Activated CD4-positive, alpha-beta T cell treated with anti-CD3 and anti-CD28 coated beads for 1 hour (primary cell): ENCODE measurements around the gene ENPP6.
A peak's percentile ranks its signal among the peaks of the same experiment; 100 is the strongest.

Experiments
- DNase-seq: peaks from one replicate; pipeline ENCODE4 v3.0.0-alpha.2; 2020

Gene ENPP6

DNA sequence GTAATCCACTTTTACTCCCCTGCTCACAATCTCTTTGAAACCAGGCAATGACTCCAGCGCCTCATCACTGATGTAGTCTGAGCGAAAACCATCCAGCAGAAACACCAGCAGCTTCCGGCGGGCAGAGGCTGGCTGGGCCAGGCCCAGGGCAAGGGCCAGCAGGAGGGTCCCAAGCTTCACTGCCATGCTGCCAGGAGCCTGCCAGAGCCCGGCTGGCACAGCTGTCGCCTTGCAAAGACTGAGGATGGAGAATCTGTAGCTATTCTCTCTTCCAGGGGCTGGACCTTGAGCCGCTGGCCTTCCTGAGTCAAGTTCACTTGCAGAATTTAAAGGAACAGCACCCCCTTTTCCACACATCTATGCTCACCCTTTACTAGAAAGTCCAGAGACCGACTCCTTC, at the start of gene ENPP6:
Gene ENPP6, minus strand, starts transcription at position 240 of the 400 bp plus-strand sequence. Its CDS starts 54 bp downstream, at position 186.
- DNase-seq, result no peak

DNA sequence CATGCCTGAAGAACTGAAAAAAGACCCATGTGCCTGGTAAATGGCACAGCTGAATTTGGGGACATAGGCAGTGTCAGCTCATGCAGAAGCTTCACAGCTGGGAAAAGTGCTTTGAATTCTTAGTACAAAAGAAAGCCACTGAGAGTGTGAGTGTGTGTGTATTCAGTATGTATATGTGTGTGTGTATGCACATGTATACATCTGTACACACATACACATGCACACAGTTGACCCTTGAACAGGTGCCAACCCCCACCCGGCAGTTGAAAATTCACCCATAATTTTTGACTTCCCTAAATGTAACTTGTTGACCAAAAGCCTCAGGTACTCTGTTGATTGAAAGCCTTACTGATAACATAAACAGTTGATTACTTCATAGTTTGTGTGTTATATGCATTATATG, 49.5 kb upstream of the ENPP6 start:
- no peak for DNase-seq

DNA sequence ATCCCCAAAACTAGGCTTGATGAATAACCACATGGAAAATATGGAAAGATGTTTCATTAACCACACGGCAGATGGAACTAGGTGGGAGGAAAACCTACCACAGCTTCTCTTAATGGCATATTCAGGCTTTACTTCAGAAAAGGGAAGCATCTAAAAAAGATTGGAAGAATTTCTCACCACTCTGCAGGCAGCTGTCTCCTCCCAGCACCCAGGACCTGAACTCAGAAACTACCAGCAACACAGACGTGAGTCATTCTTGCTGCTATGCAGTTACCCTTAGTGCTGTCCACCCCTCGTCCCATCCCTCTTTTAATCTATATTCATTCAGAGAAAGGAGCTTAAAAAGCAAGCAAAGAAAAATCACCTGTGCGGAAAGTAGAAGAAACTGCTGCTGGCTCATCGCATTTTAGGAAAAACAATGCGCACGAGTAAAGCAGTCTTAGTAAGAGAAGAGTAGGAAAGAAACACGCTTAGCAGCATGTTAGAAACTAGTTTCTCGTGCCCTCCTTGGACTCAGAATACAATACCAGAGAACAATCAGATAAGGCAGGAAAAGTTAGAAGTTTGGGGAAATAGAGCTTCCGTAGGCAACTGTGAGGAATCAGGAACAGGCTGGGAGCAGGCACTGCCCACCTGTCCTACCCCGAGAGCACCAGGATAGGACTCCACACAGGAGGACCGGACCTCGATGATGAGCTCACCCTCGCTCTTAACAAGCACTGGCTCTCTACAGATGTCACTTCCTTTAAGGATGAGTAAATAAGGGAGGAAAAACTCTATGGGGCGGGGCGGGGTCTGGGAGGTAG, 48.1 kb upstream of the ENPP6 start:
- no peak for DNase-seq

DNA sequence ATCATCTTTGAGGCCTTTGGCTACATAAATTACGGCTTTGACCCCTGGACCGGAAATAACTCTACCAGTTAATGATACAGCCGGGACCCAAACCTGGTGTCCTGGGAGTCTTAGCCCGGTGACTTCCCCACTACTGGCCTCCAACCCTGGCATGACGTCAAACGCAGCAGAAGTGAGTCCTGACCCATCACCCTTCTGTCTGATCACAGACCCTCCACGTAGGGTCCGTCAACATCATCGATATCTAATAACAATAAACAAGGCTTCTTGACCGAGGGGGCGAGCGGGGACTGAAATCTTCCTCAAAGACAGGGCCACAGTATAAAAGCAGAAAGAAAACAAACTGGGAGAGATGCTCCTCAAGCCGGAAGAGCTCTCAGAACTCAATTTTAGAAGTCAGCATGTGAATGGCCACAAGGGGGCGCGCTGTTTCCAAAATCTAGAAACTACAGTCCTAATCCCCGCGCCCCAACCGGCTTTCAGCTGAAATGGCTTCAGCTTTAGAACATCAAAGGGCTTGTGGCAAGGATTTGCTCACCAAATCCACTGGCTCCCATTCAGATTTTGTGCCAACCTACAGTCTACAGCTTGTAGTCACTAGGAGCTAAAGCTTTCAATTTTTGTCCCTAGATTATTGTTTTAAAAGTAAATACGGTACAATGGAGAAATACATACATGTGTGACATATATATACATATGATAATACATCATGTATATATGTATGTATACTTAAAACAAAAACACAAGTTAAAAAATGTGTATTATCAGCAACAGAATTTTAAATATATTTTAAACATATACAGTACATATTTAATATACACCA, 46.4 kb upstream of the ENPP6 start:
- peak; percentile 88 for DNase-seq

DNA sequence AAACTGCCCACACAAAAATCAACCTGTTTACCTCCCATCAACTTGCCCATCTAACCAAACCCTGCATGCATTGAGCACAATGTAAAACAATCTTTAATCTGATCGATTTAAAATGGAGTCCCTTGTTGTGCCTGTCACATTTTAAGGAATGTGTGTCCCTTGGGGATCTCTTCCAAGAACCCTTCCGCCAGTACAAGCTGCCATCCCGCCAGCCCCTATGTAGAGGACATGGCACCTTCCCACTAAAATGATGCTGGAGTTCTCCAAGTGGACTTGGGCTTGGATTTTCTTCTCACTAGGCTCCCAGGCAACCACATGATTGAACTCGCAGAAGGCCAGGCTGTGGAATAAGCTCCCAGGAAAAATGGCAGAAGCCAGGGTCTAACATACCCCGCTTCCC, 45.8 kb upstream of the ENPP6 start:
- no peak for DNase-seq

DNA sequence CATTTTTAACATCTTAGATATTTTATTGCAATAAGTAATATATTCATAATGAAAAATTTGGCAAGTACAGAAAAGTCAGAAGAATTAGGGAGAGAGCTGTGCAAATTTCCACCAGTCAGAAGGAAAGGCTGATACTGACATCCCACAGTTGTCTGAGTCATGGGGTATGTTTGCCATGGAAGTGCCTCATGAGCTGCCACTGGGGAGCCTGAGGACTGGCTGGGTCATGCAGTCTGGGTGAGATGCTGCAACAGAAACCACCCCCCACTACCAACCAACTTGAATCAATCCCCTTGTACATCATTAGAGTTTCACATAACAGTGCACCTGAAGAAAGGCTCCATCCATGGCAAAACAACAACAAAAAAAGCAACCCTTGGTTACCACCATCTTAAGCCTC, 45.2 kb upstream of the ENPP6 start:
- no peak for DNase-seq

DNA sequence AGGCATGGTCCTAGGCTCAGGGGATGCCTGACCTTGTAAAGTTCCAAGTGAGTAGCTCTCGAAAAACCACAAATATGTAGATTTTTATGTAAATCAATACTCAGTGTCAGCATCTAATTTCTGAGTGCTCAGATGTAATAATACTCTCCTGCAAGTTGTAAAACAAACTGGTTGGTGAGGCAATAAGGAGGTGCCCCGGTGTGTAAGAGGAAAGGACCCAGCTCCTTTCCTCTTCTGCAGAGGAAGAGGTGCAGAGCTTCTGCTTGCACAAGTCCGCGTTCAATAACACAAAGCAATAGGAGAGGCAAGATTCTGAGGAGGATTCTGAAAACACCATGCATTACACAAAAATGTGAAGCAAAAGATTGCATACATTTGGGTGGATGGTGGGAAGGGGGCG, 43.6 kb upstream of the ENPP6 start:
- no peak for DNase-seq

DNA sequence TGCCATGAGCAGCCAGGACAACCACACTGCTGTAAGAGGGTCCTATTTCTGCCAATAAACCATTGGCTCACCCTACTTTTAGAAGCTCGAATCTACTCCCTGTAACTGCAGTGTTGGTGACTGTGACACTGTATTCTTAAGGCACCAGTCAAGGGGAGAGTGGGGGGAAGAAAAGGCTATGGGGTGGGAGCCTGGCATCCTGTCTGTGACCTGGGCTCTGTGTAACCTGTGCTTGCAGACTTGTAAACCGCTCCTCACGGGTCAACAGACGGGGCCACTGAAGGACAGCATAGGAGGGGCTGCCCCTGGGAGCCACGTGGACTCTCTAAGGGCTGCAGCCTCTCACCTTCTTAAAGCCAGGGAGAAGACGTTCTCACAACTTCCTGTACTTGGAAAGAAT, 42.2 kb upstream of the ENPP6 start:
- DNase-seq, result no peak

DNA sequence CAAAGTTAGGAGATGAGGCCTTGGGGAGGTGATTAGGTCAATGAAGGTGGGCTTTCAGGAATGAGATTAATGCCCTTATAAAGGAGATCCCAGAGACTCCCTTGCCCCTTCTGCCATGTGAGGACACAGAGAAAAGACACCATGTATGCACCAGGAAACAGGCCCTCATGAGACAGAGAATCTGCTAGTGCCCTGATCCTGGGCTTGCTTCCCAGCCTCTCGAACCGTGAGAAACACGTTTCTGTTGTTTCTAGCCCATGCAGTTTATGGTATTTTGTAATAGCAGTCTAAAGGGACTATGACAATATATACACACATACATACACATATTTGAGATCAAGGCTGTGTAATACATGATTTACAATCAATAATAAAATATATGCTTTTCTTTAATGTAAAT, 41.4 kb upstream of the ENPP6 start:
- no peak for DNase-seq

DNA sequence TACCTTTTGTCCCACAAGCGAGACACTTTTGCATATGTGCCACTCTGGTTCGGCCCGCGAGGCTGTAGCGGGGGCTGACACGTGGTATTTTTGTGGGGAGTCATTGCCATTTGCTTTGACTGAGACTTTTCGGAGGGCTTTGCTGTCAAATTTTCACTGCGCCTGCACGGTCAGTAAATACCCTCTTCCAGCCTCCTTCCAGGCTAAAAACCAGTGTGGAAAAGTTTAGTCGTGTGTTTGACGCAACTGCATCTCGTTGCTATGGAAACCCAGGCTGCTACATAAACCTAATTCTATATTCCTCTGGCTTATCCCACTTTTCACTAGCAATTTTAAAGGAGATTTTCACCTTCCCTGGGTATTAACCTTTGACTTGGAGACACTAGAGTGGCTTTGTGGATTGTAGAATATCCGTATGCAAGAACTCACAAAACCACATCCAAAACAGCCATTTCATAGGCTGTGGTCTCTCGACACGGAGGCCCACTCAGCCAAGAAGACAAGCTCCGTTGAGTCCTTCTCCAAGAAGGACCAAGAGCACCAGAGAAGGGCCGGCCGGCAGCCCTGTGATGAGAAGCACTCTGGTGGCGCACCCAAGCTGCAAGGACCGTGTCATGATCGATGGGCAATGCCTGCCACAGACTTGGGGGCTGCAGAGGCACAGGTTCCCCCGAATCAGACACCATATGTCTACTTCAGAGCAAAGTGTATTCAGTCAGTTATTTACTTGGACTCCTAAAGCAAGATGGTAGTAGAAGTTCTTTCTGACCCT, 38.4 kb upstream of the ENPP6 start:
- DNase-seq, result no peak

DNA sequence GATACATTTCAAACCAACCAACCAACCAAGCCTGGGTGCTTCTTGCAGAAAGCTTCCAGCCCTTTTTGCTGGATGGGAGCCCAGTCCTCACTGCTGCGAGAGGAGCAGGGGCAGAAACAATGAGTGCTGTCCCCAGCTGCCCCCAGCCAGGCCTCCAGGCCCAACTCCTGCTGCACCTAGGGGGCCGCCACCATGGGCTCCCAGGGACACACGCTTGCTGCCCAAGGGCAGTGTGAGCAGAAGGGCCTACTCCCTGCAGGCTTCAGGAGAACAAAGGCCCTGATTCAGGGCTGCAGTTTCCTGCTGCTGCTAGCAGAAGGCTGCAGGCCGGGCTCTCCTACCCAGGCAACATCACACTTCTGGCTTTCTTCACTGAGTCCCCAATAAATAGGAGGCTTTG, 37.7 kb upstream of the ENPP6 start:
- DNase-seq, result no peak

DNA sequence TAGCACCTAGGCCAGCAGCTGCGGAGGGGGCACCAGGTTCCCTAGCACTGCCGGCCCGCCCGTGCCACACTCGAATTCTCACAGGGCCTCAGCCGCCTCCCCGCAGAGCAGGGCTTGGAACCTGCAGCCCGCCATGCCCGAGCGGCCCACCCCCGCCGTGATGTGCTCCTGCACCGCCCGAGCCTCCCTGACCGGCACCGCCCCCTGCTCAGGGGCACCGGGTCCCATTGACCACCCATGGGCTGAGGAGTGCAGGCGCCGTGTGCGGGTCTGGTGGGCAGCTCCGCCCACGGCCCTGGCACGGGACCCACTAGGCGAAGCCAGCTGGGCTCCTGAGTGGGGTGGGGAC, 35.4 kb upstream of the ENPP6 start:
- no peak for DNase-seq

DNA sequence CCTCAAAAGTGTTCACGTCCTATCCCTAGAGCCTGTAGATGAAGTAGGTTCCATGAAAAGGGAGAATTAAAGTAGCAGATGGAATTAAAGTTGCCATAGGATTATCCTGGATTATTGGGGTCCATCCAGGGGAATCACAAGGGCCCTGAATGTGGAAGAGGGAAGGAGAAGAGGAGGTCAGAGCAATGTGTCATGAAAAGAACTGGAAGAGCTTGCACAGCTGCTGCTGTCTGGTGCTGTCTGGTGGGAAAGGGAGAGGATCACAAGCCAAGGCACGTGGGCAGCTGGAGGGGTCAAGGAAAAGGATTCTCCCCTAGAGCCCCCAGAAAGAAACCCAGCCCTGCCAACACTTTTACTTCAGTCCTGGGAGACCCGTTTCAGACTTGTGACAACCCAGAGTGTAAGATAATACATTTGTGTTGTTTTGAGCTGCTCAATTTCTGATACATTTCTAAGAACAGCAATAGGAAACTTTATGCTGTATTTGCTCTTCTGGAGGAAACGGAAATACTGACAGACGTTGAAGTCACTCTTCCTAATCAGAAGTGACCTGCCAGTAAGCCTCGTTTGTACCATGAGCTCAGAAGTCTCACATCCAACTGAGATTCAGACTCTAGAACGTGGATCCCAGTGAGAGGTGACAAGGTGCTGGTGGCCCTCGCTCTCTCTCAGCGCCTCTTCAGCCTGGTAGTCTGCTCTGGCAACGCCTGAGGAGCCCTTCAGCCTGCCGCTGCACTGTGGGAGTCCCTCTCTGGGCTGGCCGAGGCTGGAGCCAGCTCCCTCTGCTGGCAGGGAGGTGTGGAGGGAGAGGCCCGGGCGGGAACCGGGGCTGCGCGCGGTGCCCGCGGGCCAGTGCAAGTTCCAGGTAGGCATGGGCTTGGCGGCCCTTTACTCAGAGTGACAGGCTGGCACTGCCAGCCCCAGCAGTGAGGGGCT, 34.7 kb upstream of the ENPP6 start:
- DNase-seq, result no peak

DNA sequence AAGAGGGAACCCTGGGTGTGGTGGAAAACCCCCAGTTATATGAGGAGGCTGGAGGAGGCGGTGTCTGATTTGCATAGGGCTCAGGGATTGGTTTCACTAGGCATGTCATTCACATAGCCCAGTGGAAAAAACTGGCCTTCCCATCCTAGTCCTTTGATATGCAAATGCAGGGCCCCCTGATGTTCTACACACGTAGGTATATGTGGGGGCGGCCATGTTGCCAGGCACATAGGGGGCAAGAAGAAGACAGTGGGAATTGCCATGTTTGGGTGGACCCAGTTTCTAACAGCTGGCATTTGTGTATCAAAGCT, 34.0 kb upstream of the ENPP6 start:
- no peak for DNase-seq

DNA sequence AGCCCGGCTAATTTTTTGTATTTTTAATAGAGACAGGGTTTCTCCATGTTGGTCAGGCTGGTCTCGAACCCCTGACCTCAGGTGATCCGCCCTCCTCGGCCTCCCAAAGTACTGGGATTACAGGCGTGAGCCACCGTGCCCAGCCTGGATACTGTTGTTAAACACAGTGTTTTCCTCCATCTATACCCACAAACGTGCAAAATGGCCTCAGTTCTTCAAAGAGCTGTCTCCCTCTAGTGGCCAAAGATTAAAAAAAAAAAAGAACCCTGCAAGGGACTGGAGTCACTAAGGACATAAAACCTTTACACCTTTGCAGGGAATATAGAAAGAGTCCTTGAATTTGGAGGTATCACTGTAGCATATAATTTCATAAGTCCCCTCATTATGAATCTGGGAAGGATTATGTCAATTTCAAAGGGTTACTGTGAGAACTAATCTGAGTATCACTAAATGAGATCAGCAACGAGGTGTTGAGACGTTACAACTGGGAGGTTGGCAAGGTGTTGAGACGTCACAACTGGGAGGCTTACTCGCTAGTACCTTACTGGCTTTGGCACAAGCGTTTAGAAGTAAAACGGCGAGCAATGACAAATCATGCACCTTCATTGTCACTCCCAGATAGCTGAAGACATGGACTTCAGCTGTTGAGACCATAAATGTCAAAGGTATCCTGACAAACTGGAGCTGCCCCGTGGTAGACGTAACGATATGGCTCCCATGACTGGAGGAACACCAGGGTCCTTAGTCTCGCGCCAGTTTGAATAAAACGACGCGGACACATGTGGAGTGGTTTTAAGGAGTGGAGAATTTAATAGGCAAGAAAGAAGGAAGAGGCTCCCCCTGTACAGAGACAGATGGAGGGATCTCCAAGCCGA, 33.4 kb upstream of the ENPP6 start:
- DNase-seq, result no peak

DNA sequence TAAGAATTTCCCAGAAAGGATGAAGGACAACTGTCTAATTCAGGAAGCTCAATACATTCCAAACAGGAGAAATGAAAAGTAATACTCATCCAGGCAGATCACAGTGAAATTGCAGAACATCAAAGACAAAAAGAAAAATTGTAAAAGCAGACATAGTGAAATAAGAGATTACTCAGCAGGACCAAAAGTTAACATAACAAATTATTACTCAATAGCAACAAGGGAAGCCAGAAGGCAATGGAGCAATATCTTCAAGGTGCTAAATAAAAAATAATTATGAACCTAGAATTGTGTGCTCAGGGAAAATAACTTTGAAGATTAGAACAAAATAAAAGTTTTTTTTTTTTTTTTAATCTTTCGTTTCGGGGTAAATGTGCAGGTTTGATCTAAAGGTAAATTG, 30.5 kb upstream of the ENPP6 start:
- DNase-seq, result no peak

DNA sequence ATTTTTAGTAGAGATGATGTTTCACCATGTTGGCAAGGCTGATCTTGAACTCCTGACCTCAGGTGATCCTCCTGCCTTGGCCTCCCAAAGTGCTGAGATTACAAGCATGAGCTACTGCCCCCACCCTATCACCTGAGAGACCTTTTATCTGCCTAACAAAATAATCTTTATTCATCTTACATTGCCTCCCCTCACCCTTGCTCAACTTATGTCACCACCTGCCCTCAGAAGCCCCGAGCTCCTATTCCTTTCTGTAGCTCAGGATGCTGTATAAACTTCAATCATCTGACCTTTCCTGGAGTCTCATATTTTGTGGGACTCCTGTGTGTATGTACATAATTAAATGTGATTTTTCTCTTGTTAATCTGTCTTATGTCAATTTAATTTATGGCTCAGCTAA, 29.7 kb upstream of the ENPP6 start:
- no peak for DNase-seq

DNA sequence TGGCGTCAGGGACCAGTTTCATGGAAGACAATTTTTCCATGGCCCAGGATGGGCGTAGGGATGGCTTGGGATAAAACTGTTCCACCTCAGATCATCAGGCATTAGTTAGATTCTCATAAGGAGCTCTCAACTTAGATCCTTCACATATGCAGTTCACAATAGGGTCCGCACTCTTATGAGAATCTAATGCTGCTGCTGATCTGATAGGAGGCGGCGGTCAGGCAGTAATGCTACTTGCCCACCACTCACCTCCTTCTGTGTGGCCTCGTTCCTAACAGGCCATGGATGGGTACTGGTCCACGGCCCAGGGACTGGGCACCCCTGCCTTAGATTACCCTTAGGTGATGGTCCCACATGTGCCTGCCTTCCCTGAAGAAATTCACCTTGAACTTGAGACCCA, 28.8 kb upstream of the ENPP6 start:
- DNase-seq, result no peak

DNA sequence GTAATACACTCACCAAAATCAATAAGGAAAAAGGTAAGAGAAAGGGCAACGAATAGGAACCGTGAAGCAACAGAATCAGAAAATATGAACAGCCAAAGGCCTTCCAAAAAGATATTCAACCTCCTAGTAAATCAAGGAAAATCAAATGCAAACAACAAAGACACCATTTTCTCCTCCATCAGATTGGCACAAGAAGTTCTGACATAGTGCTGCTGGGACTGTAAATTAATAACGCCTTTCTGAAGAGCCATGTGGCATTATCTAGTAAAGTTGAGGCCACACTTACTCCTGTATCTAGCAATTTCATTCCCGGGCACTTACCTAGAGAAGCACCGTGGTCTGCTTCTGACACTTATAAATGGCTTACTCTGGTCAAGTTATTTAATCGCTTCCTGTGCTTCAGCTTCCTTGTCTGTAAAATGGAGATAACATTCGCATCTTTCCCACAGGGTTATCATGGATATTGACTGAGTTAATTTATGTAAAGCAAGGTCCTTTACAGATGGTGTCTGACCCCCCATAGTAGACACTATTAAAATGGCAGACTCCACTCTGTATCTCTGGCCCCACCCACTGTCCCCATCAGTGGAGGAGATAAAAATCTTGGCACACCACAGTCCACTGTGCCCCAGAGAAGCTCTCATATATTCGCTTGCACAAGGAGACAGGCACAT, 20.5 kb upstream of the ENPP6 start:
- DNase-seq, result no peak

DNA sequence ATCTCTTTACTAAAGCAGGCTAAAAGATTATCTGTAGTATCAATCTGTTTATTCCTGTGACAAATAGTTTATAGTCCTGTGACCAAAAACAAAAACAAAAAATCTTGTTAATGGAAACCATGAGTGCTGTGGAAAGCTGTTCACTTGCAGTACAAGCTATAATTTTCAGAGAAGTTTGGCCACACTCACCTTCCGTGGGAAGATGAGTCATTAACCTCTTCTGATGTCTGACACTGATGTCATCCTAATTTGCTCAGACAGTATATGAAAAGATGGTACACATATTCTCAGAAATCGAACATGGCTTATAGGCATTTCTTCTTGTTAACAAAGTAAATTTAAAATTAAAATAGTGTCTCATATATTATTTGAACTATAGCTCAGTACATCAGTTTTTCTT, 19.9 kb upstream of the ENPP6 start:
- no peak for DNase-seq

DNA sequence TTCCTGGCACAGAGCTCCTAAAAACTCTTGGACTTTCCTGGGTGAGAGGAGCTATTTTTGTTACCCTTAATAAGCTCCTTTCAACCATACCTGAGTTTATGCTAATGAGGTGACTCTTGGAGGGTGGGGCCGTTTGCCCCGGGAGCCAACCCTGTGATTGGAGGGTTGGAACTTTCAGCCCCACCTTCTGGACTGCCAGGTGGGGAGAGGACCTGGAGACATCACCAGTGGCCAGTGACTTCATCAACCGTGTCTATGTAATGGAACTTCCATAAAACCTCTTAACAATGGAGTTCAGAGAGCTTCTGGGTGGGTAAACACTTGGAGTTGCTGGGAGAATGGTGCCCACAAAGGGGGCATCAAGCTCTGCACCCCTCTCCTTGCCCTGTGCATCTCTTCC, 17.9 kb upstream of the ENPP6 start:
- DNase-seq, result no peak
